Measurements from ENCODE around the gene CYP24A1. TPM values are rescaled to one million over a fixed set of nuclear protein-coding genes. Genes with fewer than 3 reads are reported as not detected.
A peak's percentile ranks its signal among the peaks of the same experiment; 100 is the strongest.

CYP24A1 gene
- total RNA-seq, 1 donor from 2014 or later = 0.73 TPM

DNA sequence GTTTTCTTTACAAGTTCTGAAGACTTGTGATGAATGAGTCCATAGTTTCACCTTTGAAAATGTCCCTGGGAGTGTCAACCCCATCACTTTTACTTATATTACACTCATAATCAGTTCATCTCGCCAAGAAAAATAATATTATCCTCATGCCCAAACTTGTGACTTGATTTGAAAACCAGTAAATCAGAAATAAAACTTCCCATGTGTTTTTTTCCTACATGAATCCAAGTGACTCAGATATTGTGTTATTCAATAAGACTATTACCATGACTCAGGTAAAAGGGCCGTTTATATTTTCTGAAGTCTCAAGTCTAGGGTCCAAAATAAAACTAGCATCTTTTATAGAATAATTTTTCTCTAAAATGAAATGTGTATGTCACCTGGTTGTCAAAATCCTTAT is 15.8 kb upstream of the CYP24A1 start:
- no peak overlapping the region for H3K27ac ChIP-seq (ENCODE audit: low read depth, low read length)

GRCh38 chr20:54188132-54188849 is 14.5 kb upstream of the CYP24A1 start:
- TF ChIP-seq EZH2 (IDR thresholded peaks at IDR 0.05; ENCODE audit: insufficient read depth, low read length) = no peak
- TF ChIP-seq, protein P1, sequence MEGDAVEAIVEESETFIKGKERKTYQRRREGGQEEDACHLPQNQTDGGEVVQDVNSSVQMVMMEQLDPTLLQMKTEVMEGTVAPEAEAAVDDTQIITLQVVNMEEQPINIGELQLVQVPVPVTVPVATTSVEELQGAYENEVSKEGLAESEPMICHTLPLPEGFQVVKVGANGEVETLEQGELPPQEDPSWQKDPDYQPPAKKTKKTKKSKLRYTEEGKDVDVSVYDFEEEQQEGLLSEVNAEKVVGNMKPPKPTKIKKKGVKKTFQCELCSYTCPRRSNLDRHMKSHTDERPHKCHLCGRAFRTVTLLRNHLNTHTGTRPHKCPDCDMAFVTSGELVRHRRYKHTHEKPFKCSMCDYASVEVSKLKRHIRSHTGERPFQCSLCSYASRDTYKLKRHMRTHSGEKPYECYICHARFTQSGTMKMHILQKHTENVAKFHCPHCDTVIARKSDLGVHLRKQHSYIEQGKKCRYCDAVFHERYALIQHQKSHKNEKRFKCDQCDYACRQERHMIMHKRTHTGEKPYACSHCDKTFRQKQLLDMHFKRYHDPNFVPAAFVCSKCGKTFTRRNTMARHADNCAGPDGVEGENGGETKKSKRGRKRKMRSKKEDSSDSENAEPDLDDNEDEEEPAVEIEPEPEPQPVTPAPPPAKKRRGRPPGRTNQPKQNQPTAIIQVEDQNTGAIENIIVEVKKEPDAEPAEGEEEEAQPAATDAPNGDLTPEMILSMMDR (IDR thresholded peaks at IDR 0.05; ENCODE audit: insufficient read depth, low read depth, low read length) = no peak
- H3K27me3 ChIP-seq (ENCODE audit: insufficient read depth, low read length) = no peaks in the 10 kb centered on the region
- no peaks in the 10 kb centered on the region for H3K9me3 Mint-ChIP-seq (ENCODE audit: unreplicated experiment)
- no peak overlapping the region for H3K4me3 Mint-ChIP-seq (ENCODE audit: unreplicated experiment)
- H3K27ac Mint-ChIP-seq (ENCODE audit: unreplicated experiment) = no peak overlapping the region
- no peaks in the 10 kb centered on the region for H3K36me3 ChIP-seq (ENCODE audit: insufficient read depth, low read length)
- no peak overlapping the region for H2AFZ ChIP-seq (ENCODE audit: low read depth, low read length)
- FAIRE-seq = no peak
- no peaks in the 10 kb centered on the region for H3K79me2 ChIP-seq (ENCODE audit: insufficient read depth, low read length)
- no peak overlapping the region for H3K4me2 ChIP-seq (ENCODE audit: low read length)
- no peaks in the 10 kb centered on the region for H4K20me1 ChIP-seq (ENCODE audit: insufficient read depth, low read length)
- H3K9me3 ChIP-seq (ENCODE audit: insufficient read depth, low read depth, low read length) = no peaks in the 10 kb centered on the region
- H3K4me1 ChIP-seq (ENCODE audit: insufficient read depth, low read length) = no peaks in the 10 kb centered on the region
- H3K9ac ChIP-seq (ENCODE audit: low read length) = no peak overlapping the region
- no peak overlapping the region for H3K4me3 ChIP-seq (ENCODE audit: insufficient read depth, low read depth, low read length)
- no peaks in the 10 kb centered on the region for H3K36me3 Mint-ChIP-seq (ENCODE audit: low read depth, unreplicated experiment)
- H3K4me1 Mint-ChIP-seq (ENCODE audit: low read depth, unreplicated experiment) = peaks cover 7% of the 10 kb centered on the region
- H3K27ac ChIP-seq (ENCODE audit: low read depth, low read length) = no peak overlapping the region
- DNase-seq (ENCODE audit: low read depth) = no peak
- H3K27me3 Mint-ChIP-seq (ENCODE audit: low read depth, unreplicated experiment) = peaks cover 1% of the 10 kb centered on the region

More for the DNA sequence above, 15.8 kb upstream of the CYP24A1 start:
- no peak for TF ChIP-seq EZH2 (IDR thresholded peaks at IDR 0.05; ENCODE audit: insufficient read depth, low read length)
- TF ChIP-seq, protein P1 (IDR thresholded peaks at IDR 0.05; ENCODE audit: insufficient read depth, low read depth, low read length) = no peak
- Histone ChIP-seq H3K27me3 (ENCODE audit: insufficient read depth, low read length) (no peaks in the 10 kb centered on the region), H2AFZ (ENCODE audit: low read depth, low read length) (no peak overlapping the region), H3K9me3 (ENCODE audit: insufficient read depth, low read depth, low read length) (no peaks in the 10 kb centered on the region), H3K4me1 (ENCODE audit: insufficient read depth, low read length) (no peaks in the 10 kb centered on the region), H3K79me2 (ENCODE audit: insufficient read depth, low read length) (no peaks in the 10 kb centered on the region), H3K4me2 (ENCODE audit: low read length) (no peak overlapping the region), H3K36me3 (ENCODE audit: insufficient read depth, low read length) (no peaks in the 10 kb centered on the region), H3K9ac (ENCODE audit: low read length) (no peak overlapping the region), H4K20me1 (ENCODE audit: insufficient read depth, low read length) (no peaks in the 10 kb centered on the region), H3K4me3 (ENCODE audit: insufficient read depth, low read depth, low read length) (no peak overlapping the region)
- Mint-ChIP-seq H3K9me3 (ENCODE audit: unreplicated experiment) (no peaks in the 10 kb centered on the region), H3K27ac (ENCODE audit: unreplicated experiment) (no peak overlapping the region), H3K4me3 (ENCODE audit: unreplicated experiment) (no peak overlapping the region), H3K27me3 (ENCODE audit: low read depth, unreplicated experiment) (peaks cover 1% of the 10 kb centered on the region), H3K4me1 (ENCODE audit: low read depth, unreplicated experiment) (peaks cover 7% of the 10 kb centered on the region), H3K36me3 (ENCODE audit: low read depth, unreplicated experiment) (no peaks in the 10 kb centered on the region)
- peak; percentile 49 for FAIRE-seq
- DNase-seq (ENCODE audit: low read depth) = no peak
